ENCODE data around the gene TMED10. TPM values are rescaled to one million over a fixed set of nuclear protein-coding genes. Genes with fewer than 3 reads are reported as not detected.

Gene TMED10
- total RNA-seq, 2 donors from 2014 or later: 261 to 325 TPM

GRCh38 chr14:75220156-75220555, 43.7 kb upstream of the TMED10 start:
- H3K4me3 ChIP-seq: no peak overlapping the region
- H3K4me1 ChIP-seq: no peaks in the 10 kb centered on the region
- H3K36me3 ChIP-seq: no peaks in the 10 kb centered on the region
- no peak for DNase-seq (ENCODE audit: low spot score)
- H3K27ac ChIP-seq: no peak overlapping the region
- no peaks in the 10 kb centered on the region for H3K27me3 ChIP-seq
- no peak for TF ChIP-seq CTCF (IDR thresholded peaks at IDR 0.05)
- H3K9me3 ChIP-seq: no peaks in the 10 kb centered on the region

- Histone ChIP-seq H3K9me3 (no peaks in the 10 kb centered on the region), H3K27ac (no peak overlapping the region), H3K4me3 (no peak overlapping the region), H3K36me3 (no peaks in the 10 kb centered on the region), H3K4me1 (no peaks in the 10 kb centered on the region), H3K27me3 (no peaks in the 10 kb centered on the region)
- DNase-seq (ENCODE audit: low spot score): no peak
- TF ChIP-seq CTCF (IDR thresholded peaks at IDR 0.05): no peak
Observed at GRCh38 chr14:75217508-75218206, 41.2 kb upstream of the TMED10 start.

- Histone ChIP-seq H3K4me3 (no peak overlapping the region), H3K4me1 (no peaks in the 10 kb centered on the region), H3K9me3 (no peaks in the 10 kb centered on the region), H3K36me3 (no peaks in the 10 kb centered on the region), H3K27ac (no peak overlapping the region), H3K27me3 (no peaks in the 10 kb centered on the region)
- no peak for TF ChIP-seq CTCF (IDR thresholded peaks at IDR 0.05)
- DNase-seq (ENCODE audit: low spot score): no peak
Observed at GRCh38 chr14:75216427-75217006, 40.1 kb upstream of the TMED10 start.

GRCh38 chr14:75215520-75215919, 39.1 kb upstream of the TMED10 start:
- no peak for DNase-seq (ENCODE audit: low spot score)
- no peaks in the 10 kb centered on the region for H3K36me3 ChIP-seq
- H3K27ac ChIP-seq: no peak overlapping the region
- H3K4me3 ChIP-seq: no peak overlapping the region
- H3K4me1 ChIP-seq: no peaks in the 10 kb centered on the region
- no peak for TF ChIP-seq CTCF (IDR thresholded peaks at IDR 0.05)
- H3K27me3 ChIP-seq: no peaks in the 10 kb centered on the region
- H3K9me3 ChIP-seq: no peaks in the 10 kb centered on the region

- TF ChIP-seq CTCF (IDR thresholded peaks at IDR 0.05): no peak
- Histone ChIP-seq H3K36me3 (no peaks in the 10 kb centered on the region), H3K4me1 (no peaks in the 10 kb centered on the region), H3K4me3 (no peak overlapping the region), H3K9me3 (no peaks in the 10 kb centered on the region), H3K27me3 (no peaks in the 10 kb centered on the region), H3K27ac (no peak overlapping the region)
- no peak for DNase-seq (ENCODE audit: low spot score)
Observed at GRCh38 chr14:75214558-75214957, 38.1 kb upstream of the TMED10 start.

- Histone ChIP-seq H3K27ac (no peak overlapping the region), H3K9me3 (no peaks in the 10 kb centered on the region), H3K27me3 (no peaks in the 10 kb centered on the region), H3K36me3 (no peaks in the 10 kb centered on the region), H3K4me1 (no peaks in the 10 kb centered on the region), H3K4me3 (no peak overlapping the region)
- no peak for TF ChIP-seq CTCF (IDR thresholded peaks at IDR 0.05)
- DNase-seq (ENCODE audit: low spot score): no peak
Observed at GRCh38 chr14:75213172-75213571, 36.8 kb upstream of the TMED10 start.

All from right atrium auricular region (tissue), 2 donors.